ENCODE measurements around the gene N4BP2L2.

N4BP2L2 gene

DNA sequence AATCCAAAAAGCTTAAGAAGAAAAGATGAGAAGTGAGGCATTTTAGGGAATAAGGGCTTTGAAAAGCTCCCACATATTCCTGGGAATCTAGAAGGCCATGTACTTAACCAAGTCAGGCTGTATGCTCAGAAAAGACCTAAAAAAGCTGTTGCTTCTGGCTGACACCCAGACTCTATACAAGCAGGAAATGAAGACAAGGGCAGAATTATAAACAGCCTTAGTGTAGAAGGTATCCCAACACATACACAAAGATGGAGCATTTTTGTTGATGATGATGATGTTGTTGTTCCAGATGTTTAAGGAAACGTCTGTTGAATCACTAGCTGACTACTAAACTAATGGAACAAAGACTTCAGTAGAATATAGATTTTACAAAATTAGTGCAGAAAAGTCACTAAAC is 84.6 kb downstream of the N4BP2L2 start:
- no peak for TF ChIP-seq CTCF (IDR thresholded peaks at IDR 0.05)

- no peak for TF ChIP-seq CTCF (IDR thresholded peaks at IDR 0.05)
These were observed 89.6 kb downstream of the N4BP2L2 start for GRCh38 chr13:32448972-32449371.

DNA sequence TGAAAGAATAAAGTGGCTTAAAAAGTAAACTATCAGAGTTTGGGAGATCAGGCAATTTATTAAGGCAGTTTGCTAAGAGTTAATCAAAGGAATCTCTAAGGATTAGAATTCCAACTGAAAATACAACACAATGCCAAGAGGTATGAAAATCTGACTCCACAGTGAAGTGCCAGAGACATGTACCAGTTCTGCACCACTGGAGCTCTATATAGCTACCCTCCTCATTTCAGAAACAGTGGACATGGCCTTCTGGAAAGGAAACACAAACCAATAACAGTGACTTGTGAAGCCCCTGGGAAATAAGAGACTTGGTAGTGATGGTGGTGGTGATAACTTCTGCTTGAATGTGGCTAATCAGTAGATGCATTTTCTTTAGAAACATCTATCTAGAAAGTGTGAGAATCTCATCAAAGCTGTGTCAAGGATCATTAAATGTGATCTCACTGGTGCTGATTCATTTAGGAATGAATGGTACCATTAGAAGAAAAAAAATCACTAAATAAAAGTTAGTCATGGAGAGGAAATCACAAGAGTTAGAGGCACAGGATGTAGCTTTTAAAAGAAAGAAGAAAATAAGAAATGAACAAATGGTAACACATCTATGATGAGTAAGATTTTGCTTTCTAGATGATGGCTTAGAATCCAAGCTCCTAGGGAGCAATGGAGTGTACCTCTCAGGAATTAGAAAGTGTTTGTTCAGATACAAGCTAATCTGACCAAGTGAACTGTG is 90.5 kb downstream of the N4BP2L2 start:
- no peak for TF ChIP-seq CTCF (IDR thresholded peaks at IDR 0.05)

GRCh38 chr13:32446773-32447465 is 91.7 kb downstream of the N4BP2L2 start:
- no peak for TF ChIP-seq CTCF (IDR thresholded peaks at IDR 0.05)

- TF ChIP-seq CTCF (IDR thresholded peaks at IDR 0.05): no peak
These were observed 92.4 kb downstream of the N4BP2L2 start for GRCh38 chr13:32446220-32446619.

DNA sequence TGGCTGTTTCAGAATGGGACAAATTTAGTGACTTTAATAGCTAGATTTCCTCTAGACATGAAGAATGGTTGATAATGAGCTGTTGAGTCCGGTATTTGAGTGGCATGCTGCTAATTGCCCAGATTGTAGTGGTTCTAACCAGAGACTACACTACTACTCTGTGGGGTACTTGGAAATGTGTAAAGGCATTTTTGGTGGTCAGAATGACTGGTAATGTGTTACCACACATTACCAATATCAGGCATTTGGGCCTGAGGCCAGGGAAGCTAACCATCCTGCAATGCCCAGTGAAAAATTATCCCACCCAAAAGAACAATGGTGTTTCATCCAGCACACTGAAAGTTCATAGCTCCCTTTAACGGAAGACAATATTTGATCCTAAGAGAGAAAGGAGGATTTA is 93.1 kb downstream of the N4BP2L2 start:
- no peak for TF ChIP-seq CTCF (IDR thresholded peaks at IDR 0.05)

DNA sequence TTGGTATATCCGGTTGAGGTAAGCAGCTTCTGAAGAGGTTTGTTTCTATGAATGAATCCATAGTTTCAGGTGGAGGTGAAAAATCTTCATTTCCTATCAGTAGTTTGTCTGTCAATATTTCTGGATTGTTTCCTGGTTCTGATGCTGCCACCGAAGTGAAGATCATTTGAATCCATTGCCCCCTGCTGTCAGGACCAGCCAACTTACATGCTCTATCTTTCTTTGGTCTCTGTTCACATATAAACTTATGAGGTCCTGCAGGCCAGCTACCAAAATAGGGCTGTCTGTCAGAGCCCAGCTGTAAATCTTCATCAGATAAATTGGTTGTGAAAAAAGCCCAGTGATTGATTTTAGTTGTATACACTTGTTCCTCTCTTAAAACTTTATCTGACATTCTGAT is 95.5 kb downstream of the N4BP2L2 start:
- TF ChIP-seq CTCF (IDR thresholded peaks at IDR 0.05): peak; percentile 28; the same call in 1 of the 2 replicates
